Stimulated activated CD4-positive, alpha-beta T cell treated with anti-CD3 and anti-CD28 coated beads, Interleukin-1b, Interleukin-23, amount 100 ng/mL, for 48 hours (primary cell): Measurements from ENCODE around the gene VDAC1.

ENCODE experiments used
- DNase-seq: peaks from one replicate; pipeline ENCODE4 v3.0.0-alpha.2; 2020

VDAC1 gene

GRCh38 chr5:133924221-133924920, 80.4 kb downstream of the VDAC1 start:
- DNase-seq, result no peak

DNA sequence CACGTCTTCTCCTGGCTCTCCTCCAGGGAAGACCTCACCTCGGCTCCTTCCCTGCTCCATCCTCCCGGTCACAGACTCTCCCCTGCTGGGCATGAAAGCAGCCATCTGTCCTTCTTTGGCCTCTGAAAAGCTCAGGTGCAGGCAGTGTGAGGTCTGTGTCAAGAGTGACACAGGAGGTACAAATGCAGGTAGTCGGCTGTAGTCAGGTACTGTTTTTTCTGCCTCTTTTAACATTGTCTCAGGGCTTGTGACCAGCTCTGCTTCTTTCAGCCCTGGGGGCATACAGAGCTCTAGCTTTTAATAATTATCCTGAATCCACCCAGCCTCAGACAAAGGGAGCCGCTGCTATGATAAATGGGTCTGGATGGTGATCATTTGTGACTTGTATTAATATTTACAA, 82.8 kb downstream of the VDAC1 start:
- no peak for DNase-seq
